NCI-H1092 treated with DMSO at 0.1 percent for 48 hours (cell line): ENCODE measurements around the gene WDR43.
"Not testable (repeated sequence)": the region's sequence is repeated elsewhere in the genome, so short reads cannot be mapped to it uniquely, and the experiment has no call there.

Experiments
- DNase-seq: peaks from one replicate; lab custom pipeline; 2025; lab: John Stamatoyannopoulos, UW

The WDR43 gene

GRCh38 chr2:28962505-28962904 is 68.0 kb downstream of the WDR43 start:
- no peak for DNase-seq

DNA sequence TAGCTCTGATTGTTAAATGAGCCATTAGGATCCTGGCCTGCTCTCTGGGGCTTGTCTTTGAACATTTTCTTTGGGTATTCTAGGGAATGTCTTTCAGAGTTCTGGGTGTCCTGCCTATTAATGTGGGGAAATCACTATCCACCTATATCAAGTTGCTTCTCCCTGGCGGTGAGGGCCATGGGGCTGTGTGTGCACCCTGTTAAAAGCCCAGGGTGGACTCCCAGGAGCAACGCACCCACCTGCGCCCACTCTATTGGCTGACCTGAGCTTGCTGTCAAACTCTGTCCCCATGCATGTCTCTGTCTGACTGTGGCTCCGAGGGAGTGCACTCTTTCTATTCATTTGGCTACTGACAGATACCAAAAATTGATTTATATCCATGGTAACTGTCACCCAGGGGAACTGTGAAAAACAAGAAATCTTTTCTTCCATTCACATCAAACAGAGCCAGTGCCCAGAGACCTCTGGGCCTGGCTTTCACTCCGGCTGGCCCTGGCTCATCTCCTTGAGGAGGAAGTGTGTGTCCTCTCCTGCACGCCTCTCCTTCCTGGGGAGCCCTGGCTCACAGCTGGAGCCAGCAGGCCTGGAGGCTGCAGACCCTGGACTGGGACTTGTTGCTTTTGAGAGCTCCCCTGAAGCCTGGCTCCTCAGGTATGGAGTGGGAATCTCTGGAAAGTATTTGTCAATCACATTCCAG is 76.1 kb downstream of the WDR43 start:
- no peak for DNase-seq

- DNase-seq, result no peak
These were observed 78.4 kb downstream of the WDR43 start for GRCh38 chr2:28972778-28973335.

- no peak for DNase-seq
These were observed 79.8 kb downstream of the WDR43 start for GRCh38 chr2:28974252-28974651.

DNA sequence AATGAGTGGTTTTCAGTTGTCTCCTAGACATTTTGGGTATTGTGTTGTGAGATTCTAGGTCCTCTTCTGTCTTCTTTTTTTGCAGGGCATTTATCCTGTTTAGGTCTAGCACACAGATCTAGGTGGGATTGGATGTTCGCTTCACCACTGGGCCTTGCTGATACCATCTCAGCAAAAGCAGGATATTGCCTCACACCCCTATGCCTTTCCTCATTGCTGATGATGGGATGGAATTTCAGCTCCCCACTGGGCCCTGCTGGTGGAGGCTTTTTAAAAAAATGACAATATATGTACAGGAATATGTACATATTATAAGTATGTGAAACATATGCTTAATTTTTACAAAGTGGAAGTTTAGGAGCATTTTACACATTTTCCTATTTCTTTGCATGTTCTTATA is 81.2 kb downstream of the WDR43 start:
- no peak for DNase-seq

DNA sequence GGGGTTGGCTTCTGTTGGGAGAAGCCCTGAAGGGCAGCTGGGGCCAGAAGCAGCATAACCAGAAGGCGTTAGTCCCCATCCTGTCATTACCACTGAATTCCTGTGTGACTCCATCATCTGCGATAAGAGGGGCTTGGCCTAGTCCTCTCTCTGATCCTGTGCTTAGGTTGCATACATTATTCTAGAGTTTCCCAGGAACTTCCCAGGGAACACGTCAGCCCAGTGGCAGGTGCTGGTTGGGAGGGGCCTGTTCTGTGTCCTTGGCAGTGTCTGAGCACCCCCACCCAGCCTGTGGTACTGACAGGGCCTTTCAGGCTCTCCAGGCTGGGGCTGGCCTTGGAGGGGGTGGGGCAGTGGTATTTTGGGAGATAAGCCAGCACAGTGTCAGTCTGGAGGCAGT is 82.1 kb downstream of the WDR43 start:
- no peak for DNase-seq

DNA sequence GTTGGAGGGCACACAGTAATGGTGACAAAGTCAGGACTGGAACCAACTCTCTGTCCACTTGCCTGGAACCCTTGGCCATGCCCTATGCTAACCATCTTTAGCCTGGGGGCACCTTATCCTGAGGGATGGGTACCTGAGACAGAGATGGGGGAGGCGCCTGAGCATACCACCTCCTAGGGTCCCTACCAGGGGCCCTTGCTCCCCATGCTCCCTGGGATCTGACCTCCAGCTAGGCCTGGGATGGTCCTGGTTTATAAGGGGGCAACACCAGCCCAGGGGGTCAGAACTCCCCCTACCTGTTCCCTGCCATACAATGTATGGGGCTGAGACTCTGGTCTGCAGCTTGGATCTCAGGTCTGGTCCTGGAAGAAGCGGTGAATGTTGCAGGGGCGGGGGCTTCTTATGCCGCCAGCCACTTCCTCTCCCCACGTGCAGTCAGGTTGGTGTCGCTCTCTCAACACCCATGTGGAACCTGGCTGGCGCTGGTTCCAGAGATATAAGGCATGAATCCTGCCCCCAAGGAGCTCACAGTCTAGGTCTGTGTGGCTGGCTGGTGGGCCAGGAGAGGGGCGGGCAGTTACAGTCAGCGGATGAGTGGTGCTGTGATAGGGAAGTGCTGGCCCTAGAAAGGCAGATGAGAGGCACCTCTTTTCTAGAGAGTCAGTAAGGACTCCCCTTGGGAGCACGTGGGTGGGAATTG is 82.9 kb downstream of the WDR43 start:
- DNase-seq, result no peak

GRCh38 chr2:28978001-28978400 is 83.5 kb downstream of the WDR43 start:
- DNase-seq, result not testable (repeated sequence)

DNA sequence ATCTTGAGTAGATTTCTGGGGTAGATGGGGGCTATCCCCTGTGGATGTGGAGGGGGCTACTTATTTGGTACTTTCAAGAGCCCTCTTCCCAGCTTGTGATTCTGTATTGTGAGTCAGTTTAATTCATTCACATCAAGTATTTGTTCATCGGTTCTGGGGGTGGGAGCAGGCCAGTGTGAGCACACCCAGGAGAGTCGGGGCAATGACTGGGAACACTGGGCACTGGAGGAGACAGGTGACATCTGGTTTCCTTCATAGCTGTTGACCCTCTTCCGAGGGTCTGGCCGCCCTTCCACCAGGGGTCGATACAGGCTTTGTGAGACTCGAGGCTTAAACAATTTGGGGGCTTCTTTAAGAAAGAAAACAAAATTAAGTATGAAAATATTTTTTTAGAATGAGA is 84.1 kb downstream of the WDR43 start:
- DNase-seq, result no peak

DNA sequence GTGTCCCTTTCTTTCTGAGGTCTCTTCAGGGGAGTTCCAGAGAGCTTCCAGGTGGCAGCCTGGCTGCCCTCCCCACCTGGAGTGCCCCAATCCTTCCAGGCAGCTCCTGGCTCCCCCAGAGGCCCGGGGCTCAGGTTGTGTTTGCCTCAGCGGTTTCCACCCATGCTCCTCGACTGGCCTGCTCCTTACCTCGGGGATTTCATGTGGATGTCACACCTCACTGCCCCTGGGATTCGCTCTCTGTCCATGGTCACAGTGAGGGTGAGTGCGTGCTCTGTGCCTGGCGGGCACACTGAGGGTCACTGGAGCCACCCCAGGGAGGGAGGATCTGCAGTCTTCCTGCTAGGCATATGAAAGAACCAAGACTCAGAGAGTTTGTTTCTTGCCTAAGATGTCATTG is 84.6 kb downstream of the WDR43 start:
- DNase-seq, result no peak

DNA sequence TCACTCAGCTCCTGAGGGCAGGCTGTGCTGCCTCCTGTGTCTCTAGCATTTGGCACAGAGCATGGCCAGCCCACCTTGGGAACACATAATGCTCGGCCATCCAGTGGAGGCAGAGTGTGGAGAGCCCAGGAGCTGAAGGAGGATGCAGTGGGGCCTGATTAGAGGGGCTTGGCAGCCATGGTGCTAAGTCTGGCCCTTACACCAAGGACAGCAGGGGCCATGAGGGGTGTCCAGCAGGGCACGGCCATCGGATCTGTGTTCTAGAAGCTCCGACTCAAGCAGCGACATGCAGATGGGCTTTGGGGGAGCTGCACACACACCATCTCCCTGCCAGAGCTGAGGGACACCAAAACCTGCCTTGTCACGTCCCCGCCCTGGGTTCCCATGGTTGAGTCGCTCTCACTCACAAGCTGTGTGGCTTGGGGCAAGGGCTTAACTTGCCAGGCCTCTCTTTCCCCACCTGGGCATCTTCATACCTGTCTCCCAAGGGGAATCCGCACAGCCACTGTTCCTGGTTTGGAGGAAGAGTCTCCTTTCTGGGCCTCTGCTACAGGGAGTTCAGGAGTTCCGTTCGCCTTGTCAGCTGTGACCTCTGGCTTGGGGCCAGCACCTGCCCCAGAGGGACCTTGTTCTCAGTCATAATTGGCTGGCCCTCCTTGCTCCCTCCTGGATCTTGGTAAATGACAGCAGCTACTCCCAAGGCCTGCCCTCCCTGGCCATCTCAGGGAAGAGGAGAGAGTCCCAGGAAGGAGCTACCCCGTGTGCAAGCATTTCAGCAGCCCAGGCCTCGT is 85.3 kb downstream of the WDR43 start:
- no peak for DNase-seq

DNA sequence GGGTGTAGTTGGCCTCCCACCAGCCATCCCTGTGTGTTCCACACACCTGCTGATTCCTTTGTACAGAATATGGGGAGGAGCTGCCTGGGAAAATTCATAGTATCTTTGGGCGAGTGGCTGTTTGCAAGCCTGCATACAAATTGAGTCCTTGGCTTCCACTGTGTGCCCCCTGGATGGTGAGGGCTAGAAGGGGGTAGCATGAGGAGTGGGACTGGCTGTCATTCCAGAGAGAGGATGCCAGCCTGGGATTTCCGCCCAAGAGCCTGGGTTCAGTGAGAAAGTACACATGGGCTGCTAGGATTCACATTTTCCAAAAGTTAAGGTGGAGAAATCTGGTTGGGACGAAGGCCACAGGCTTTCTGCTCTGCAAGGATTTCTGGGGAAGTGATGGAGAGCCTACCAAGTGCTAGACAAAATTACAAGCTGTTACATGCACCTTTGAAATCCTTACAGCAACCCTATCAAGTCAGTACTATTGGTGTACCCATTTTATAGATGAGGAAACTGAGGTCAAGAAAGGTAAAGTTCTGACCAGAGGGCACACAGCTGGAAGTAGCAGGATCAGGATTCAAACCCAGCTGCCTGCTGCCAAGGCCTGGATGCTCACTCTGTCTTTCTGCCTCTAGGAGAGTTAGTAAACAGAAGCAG is 86.0 kb downstream of the WDR43 start:
- DNase-seq, result no peak

DNA sequence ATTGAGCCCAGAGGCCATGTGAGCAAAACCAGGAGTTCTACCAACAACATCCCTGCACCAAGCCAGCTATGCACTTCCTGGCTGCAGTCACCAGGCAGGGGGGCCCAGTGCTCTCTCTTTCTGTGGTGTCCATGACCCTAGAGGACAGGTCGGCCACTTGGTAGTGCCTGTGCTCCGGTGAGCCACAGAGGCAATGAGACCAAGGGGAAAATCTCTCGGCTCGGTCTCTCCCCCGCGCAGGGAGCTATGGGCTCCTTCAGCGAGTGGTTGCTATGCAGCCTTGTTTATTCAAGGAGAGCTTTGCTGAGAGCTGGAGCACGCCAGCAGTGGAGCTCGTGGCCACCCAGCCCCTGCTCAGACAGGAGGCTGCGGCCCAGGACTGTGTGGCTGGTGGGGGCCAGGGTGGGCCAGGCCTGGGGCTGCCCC is 86.6 kb downstream of the WDR43 start, which contains the start of gene TOGARAM2:
TOGARAM2 (plus strand) TSS at position 283 of the 426 bp plus-strand sequence. CDS start 13,537 bp downstream, outside the sequence.
- DNase-seq, result peak; percentile 48

DNA sequence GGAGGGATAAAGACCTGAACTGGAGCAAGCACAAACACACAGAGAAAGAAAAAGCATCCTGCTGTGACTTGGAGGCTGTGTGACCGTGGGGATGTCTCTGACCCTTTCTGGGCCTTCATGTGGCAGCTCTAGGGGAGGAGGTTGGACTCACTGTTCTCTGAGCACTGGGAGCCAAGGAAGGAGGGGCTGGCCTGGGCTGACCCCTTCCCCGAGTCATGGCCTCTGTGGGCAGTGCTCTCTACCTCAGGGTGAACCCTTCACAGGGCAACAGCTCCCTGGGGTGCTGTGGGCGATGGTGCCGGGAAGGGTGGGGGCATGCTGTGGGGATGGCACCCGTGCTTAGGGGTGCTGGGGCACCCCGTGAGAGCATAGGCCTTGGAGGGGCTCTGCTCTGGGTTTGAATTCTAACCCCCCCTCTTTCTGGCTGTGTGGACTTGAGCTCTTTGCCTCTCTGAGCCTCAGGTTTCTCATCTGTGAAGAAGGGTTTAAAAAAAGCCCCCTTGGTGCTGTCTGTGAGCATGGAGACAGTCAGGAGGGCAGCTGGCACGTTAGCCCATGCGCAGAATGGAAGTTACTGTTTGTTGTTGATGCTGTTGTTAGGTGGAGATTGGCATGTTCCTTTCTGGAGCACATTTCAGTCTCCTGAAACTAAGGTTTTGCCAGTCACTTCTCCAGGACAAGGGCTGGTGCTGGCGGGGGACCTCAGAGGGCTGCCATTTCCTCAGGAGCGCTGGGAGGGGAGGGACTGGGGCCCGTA is 87.3 kb downstream of the WDR43 start:
- no peak for DNase-seq

GRCh38 chr2:28982381-28982950 is 88.0 kb downstream of the WDR43 start:
- no peak for DNase-seq

DNA sequence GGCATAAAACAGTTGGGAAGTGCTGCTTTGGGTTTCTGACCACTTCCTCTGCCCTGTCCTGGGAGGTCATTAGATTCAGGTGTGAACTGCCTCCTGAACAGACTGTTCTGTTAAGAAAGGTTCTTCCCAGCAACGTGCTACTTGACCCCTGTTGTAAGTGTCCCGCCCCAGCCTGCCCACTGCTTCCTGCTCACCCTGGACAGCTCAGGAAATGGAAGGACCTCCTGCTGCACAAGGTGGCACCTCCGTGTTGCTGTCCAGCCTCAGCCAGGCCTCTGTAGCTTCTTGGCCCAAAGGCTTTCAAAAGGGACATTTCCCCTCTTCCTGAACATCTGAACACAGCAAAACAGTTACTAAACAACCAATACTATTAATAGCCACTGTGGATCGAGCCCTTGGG is 92.0 kb downstream of the WDR43 start:
- no peak for DNase-seq

- DNase-seq, result no peak
These were observed 95.5 kb downstream of the WDR43 start for GRCh38 chr2:28989973-28990372.

- no peak for DNase-seq
These were observed 96.0 kb downstream of the WDR43 start for GRCh38 chr2:28990445-28990844.

- no peak for DNase-seq
These were observed 96.6 kb downstream of the WDR43 start for GRCh38 chr2:28991021-28991420.

DNA sequence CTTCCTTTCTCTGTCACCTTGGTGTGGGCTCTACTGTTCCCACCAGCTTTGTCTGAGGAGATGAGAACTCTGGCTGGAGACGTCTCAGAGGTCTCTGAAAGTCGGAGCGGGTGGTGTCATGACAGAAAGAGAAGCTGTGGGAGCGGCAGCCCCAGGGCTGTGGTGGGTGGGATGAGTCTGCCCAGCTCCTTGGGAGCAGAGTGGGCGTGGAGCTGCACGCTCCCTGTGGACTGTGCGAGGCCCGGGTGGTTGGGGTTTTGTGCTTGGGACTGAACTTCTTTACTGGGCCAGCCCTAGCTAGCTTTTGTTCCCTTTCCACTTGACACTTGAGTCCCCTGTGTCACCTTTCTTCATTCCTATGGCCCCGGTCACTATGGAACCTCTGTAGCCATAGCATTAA is 97.0 kb downstream of the WDR43 start:
- DNase-seq, result no peak
